COR-L47 (cell line): ENCODE results near the gene CRY2.

Experiments used
- DNase-seq: peaks from one replicate; lab custom pipeline; 2025; lab: John Stamatoyannopoulos, UW

The CRY2 gene

GRCh38 chr11:45930951-45931570, 83.8 kb downstream of the CRY2 start:
- no peak for DNase-seq

GRCh38 chr11:45931739-45932138, 84.5 kb downstream of the CRY2 start:
- DNase-seq, result no peak

- no peak for DNase-seq
Measured at GRCh38 chr11:45932217-45932616, 84.9 kb downstream of the CRY2 start.
